H1 (cell line): Measurements from ENCODE around the gene SLAMF6. TPM values are rescaled to one million over a fixed set of nuclear protein-coding genes. Genes with fewer than 3 reads are reported as not detected.

Experiments
- CTCF ChIA-PET: fragments of 300-600 bp; sonication (Branson Sonifier 250); formaldehyde crosslinking; loops from one replicate; lab custom pipeline; 2021; ENCODE audit not compliant: partially characterized antibody; lab: Charles Lee
- POLR2A ChIA-PET: fragments of 300-600 bp; sonication (Branson Sonifier 250); formaldehyde crosslinking; loops from one replicate; lab custom pipeline; 2021; ENCODE audit warnings: inconsistent platforms; ENCODE audit not compliant: partially characterized antibody; lab: Charles Lee
- DNase-seq, 2 experiments: peaks; one replicate each; pipeline versions ENCODE4 v3.0.0 to v3.0.0-alpha.2; 2010 to 2022; ENCODE audit warnings: low spot score in 2 of 2, low read depth in 1 of 2, mixed read lengths in 1 of 2
- FAIRE-seq: peaks from 2 replicates; lab custom pipeline; 2011; peaks lifted over from hg19 to GRCh38; lab: Jason Lieb, UNC
- H2AFZ ChIP-seq: 2 replicates; pipeline ENCODE4 v1.8.1; 2012; ENCODE audit warnings: low read length, inconsistent platforms
- H2AK5ac ChIP-seq: 2 replicates; pipeline ENCODE4 v1.6.1; 2013; ENCODE audit warnings: low read depth, low read length
- H2BK120ac ChIP-seq: replicated peaks from 2 replicates; pipeline ENCODE3; 2013; ENCODE audit warnings: low read depth, low read length, inconsistent platforms
- H2BK12ac ChIP-seq: 2 replicates; pipeline ENCODE4 v1.6.1; 2013; ENCODE audit warnings: low read depth, low read length
- H2BK15ac ChIP-seq: 2 replicates; pipeline ENCODE4 v1.6.1; 2013; ENCODE audit warnings: low read length
- H2BK20ac ChIP-seq: 2 replicates; pipeline ENCODE4 v1.6.1; 2013; ENCODE audit warnings: low read length
- H2BK5ac ChIP-seq: 2 replicates; pipeline ENCODE4 v1.6.1; 2013; ENCODE audit warnings: low read depth, low read length
- H3K14ac ChIP-seq: 2 replicates; pipeline ENCODE4 v1.6.1; 2013; ENCODE audit warnings: inconsistent platforms; ENCODE audit not compliant: insufficient read length
- H3K18ac ChIP-seq: 2 replicates; pipeline ENCODE4 v1.6.1; 2013; ENCODE audit warnings: low read length; ENCODE audit errors: extremely low read depth
- H3K23ac ChIP-seq: 2 replicates; pipeline ENCODE4 v1.6.1; 2013; ENCODE audit warnings: inconsistent platforms; ENCODE audit not compliant: insufficient read length
- H3K23me2 ChIP-seq: 2 replicates; pipeline ENCODE4 v1.6.1; 2013; ENCODE audit warnings: low read depth, low read length
- H3K27ac ChIP-seq: 2 replicates; pipeline ENCODE4 v1.6.1; 2011; ENCODE audit warnings: low read depth, low read length, inconsistent platforms
- H3K27me3 ChIP-seq, 4 experiments: replicated peaks in 1 of 4; 1 replicate in 1 of 4; 2 replicates in 3 of 4; pipeline versions ENCODE4 v1.6.1 to v1.8.1; 2011 to 2013; ENCODE audit warnings: low read length in 3 of 4, mild to moderate bottlenecking in 3 of 4, inconsistent platforms in 2 of 4, mixed read lengths in 2 of 4, moderate library complexity in 1 of 4; ENCODE audit not compliant: control insufficient read depth in 3 of 4, insufficient read depth in 3 of 4; ENCODE audit errors: extremely low read depth in 1 of 4
- H3K36me3 ChIP-seq, 4 experiments: 2 replicates each; pipeline versions ENCODE4 v1.6.1 to v1.8.1; 2011 to 2013; ENCODE audit warnings: mild to moderate bottlenecking in 4 of 4, low read length in 3 of 4, moderate library complexity in 2 of 4, control low read depth in 1 of 4, inconsistent platforms in 1 of 4; ENCODE audit not compliant: insufficient read depth in 4 of 4, control insufficient read depth in 2 of 4
- H3K4ac ChIP-seq: replicated peaks from 2 replicates; pipeline ENCODE3; 2013; ENCODE audit warnings: low read length, low read depth, mixed read lengths, inconsistent platforms; ENCODE audit not compliant: insufficient read length
- H3K4me1 ChIP-seq, 4 experiments: replicated peaks in 1 of 4; 1 replicate in 1 of 4; 2 replicates in 3 of 4; pipeline versions ENCODE4 v1.6.1 to v1.8.1; 2011 to 2013; ENCODE audit warnings: low read length in 3 of 4, inconsistent platforms in 2 of 4, mixed read lengths in 1 of 4; ENCODE audit not compliant: insufficient read depth in 4 of 4, control insufficient read depth in 3 of 4
- H3K4me2 ChIP-seq, 2 experiments: 2 replicates each; pipeline versions ENCODE4 v1.6.1 to v1.8.1; 2011 to 2013; ENCODE audit warnings: low read depth in 2 of 2, low read length in 2 of 2, control low read depth in 1 of 2, inconsistent platforms in 1 of 2, mild to moderate bottlenecking in 1 of 2; ENCODE audit not compliant: insufficient read depth in 1 of 2
- H3K4me3 ChIP-seq, 4 experiments: fragments of 200-600, 300-600 bp in 1 of 4; sonication (generic), shearing (Covaris generic), sonication (Bioruptor Twin) in 1 of 4; 2 replicates each; pipeline versions ENCODE4 v1.5.1 to v1.8.1; 2011 to 2016; ENCODE audit warnings: low read length in 4 of 4, low read depth in 3 of 4, control low read depth in 2 of 4, inconsistent platforms in 2 of 4, mild to moderate bottlenecking in 2 of 4, mixed read lengths in 1 of 4, moderate library complexity in 1 of 4; ENCODE audit not compliant: insufficient read depth in 2 of 4; ENCODE audit errors: extremely low read depth in 1 of 4
- H3K56ac ChIP-seq: replicated peaks from 2 replicates; pipeline ENCODE3; 2013; ENCODE audit warnings: low read depth, mild to moderate bottlenecking, mixed read lengths, low read length, inconsistent platforms; ENCODE audit not compliant: insufficient read length
- H3K79me1 ChIP-seq: 2 replicates; pipeline ENCODE4 v1.6.1; 2013; ENCODE audit warnings: low read depth, low read length, control low read depth
- H3K79me2 ChIP-seq, 2 experiments: 2 replicates each; pipeline versions ENCODE4 v1.6.1 to v1.8.1; 2012 to 2013; ENCODE audit warnings: low read length in 2 of 2, mild to moderate bottlenecking in 2 of 2, inconsistent platforms in 1 of 2; ENCODE audit not compliant: insufficient read depth in 2 of 2, control insufficient read depth in 1 of 2
- H3K9ac ChIP-seq, 4 experiments: replicated peaks in 1 of 4; 1 replicate in 1 of 4; 2 replicates in 3 of 4; pipeline versions ENCODE4 v1.6.1 to v1.8.1; 2011 to 2013; ENCODE audit warnings: low read depth in 3 of 4, low read length in 3 of 4, control low read depth in 2 of 4, mild to moderate bottlenecking in 2 of 4, moderate library complexity in 2 of 4, inconsistent platforms in 1 of 4; ENCODE audit errors: extremely low read depth in 1 of 4
- H3K9me3 ChIP-seq, 2 experiments: 2 replicates each; pipeline versions ENCODE4 v1.6.1 to v1.8.1; 2012 to 2013; ENCODE audit warnings: mild to moderate bottlenecking in 2 of 2, moderate library complexity in 2 of 2, control low read depth in 1 of 2, inconsistent platforms in 1 of 2, low read depth in 1 of 2, low read length in 1 of 2, mixed read lengths in 1 of 2; ENCODE audit not compliant: insufficient read depth in 2 of 2
- H4K20me1 ChIP-seq, 2 experiments: replicated peaks in 1 of 2; 2 replicates each; pipeline versions ENCODE3 to v1.8.1; 2011 to 2013; ENCODE audit warnings: inconsistent platforms in 2 of 2, low read length in 2 of 2, mild to moderate bottlenecking in 1 of 2; ENCODE audit not compliant: insufficient read depth in 2 of 2, control insufficient read depth in 1 of 2
- H4K5ac ChIP-seq: 2 replicates; pipeline ENCODE4 v1.6.1; 2013; ENCODE audit warnings: low read length, low read depth, mixed read lengths, inconsistent platforms; ENCODE audit not compliant: insufficient read length
- H4K8ac ChIP-seq: 2 replicates; pipeline ENCODE4 v1.8.0; 2013; ENCODE audit warnings: mild to moderate bottlenecking, moderate library complexity, low read length, inconsistent platforms; ENCODE audit not compliant: insufficient read depth; ENCODE audit errors: extremely low read depth
- H4K91ac ChIP-seq: replicated peaks from 2 replicates; pipeline ENCODE3; 2013; ENCODE audit warnings: low read length, mixed read lengths, inconsistent platforms; ENCODE audit not compliant: insufficient read length
- ASH2L ChIP-seq: fragments of 200-600, 300-600 bp; sonication (generic); IDR thresholded peaks from one replicate; pipeline ENCODE4 v1.7.1; 2017; ENCODE audit warnings: low read length
- BACH1 ChIP-seq: IDR thresholded peaks from 2 replicates; pipeline ENCODE4 v1.6.1; 2012; ENCODE audit warnings: low read length, improper control_type of control experiment
- CBX5 ChIP-seq: fragments of 300-800, 300-1000 bp; sonication (generic); IDR thresholded peaks from 2 replicates; pipeline ENCODE4 v1.7.1; 2016; ENCODE audit warnings: antibody characterized with exemption, low read length, low read depth
- CHD2 ChIP-seq: IDR thresholded peaks from 2 replicates; pipeline ENCODE4 v1.6.1; 2012; ENCODE audit warnings: low read length, improper control_type of control experiment
- EP300 ChIP-seq, 2 experiments: IDR thresholded peaks; 1 replicate in 1 of 2; 2 replicates in 1 of 2; pipeline ENCODE4 v1.6.1; 2011 to 2012; ENCODE audit warnings: low read depth in 2 of 2, low read length in 2 of 2, mild to moderate bottlenecking in 2 of 2, borderline replicate concordance in 1 of 2, inconsistent platforms in 1 of 2, moderate library complexity in 1 of 2
- GABPA ChIP-seq: IDR thresholded peaks from 2 replicates; pipeline ENCODE4 v1.6.1; 2011; ENCODE audit warnings: mild to moderate bottlenecking, low read length, moderate library complexity, borderline replicate concordance; ENCODE audit not compliant: insufficient read depth
- GTF2F1 ChIP-seq: IDR thresholded peaks from 2 replicates; pipeline ENCODE4 v1.6.1; 2012; ENCODE audit warnings: low read depth, low read length, improper control_type of control experiment, borderline replicate concordance
- JUND ChIP-seq: IDR thresholded peaks from 2 replicates; pipeline ENCODE4 v1.6.1; 2011; ENCODE audit warnings: mild to moderate bottlenecking, improper control_type of control experiment, low read length
- MAX ChIP-seq: IDR thresholded peaks from 2 replicates; pipeline ENCODE4 v1.6.1; 2012; ENCODE audit warnings: inconsistent platforms
- PHF8 ChIP-seq: fragments of 200-600 bp; sonication (generic); conservative IDR thresholded peaks from 2 replicates; pipeline ENCODE4 v1.7.1; 2012; ENCODE audit warnings: low read depth, mild to moderate bottlenecking, inconsistent platforms, low read length, moderate library complexity
- TAF1 ChIP-seq: IDR thresholded peaks from 2 replicates; pipeline ENCODE4 v1.6.1; 2011; ENCODE audit warnings: mild to moderate bottlenecking, low read depth, low read length
- TAF7 ChIP-seq: optimal IDR thresholded peaks from 2 replicates; pipeline ENCODE3; 2011; ENCODE audit warnings: low read depth, mild to moderate bottlenecking, inconsistent platforms, low read length, moderate library complexity, borderline replicate concordance
- TBP ChIP-seq: IDR thresholded peaks from 2 replicates; pipeline ENCODE4 v1.6.1; 2011; ENCODE audit warnings: low read depth, low read length, improper control_type of control experiment
- TEAD4 ChIP-seq: IDR thresholded peaks from 2 replicates; pipeline ENCODE4 v1.6.1; 2012; ENCODE audit warnings: low read depth, low read length, inconsistent platforms, mixed read lengths
- ZNF274 ChIP-seq: IDR thresholded peaks from 2 replicates; pipeline ENCODE4 v1.7.0; 2012; ENCODE audit warnings: low read length, borderline replicate concordance; ENCODE audit errors: extremely low read depth
- WGBS, 2 experiments: shearing (Covaris generic) in 1 of 2; methylation state at CpG; one replicate each; pipeline versions ENCODE4 v1.1.6 to v1.1.7; 2013 to 2015; ENCODE audit warnings: low lambda C conversion rate in 2 of 2, mixed read lengths in 2 of 2, inconsistent platforms in 1 of 2, low coverage in 1 of 2, missing lambda C conversion rate in 1 of 2; ENCODE audit not compliant: insufficient replicate concordance in 2 of 2, insufficient coverage in 1 of 2, insufficient read length in 1 of 2; ENCODE audit errors: extremely low coverage in 1 of 2, missing lambda C conversion rate in 1 of 2; 5-methylcytosine and 5-hydroxymethylcytosine counted together
- polyA plus RNA-seq, 7 experiments: library from polyadenylated mRNA; depleted of rRNA in 3 of 7; stranded (reverse) in 5 of 7; unstranded in 2 of 7; fragments of >200 nt in 5 of 7; fragments of 200-250 nt in 2 of 7; gene quantifications; 1 replicate in 5 of 7; 2 replicates in 1 of 7; 4 replicates in 1 of 7; pipeline versions ENCODE4 v1.2.1 to v1.2.3, GENCODE V29; 2011 to 2013; ENCODE audit warnings: missing spikeins in 2 of 7, mixed read lengths in 2 of 7
- total RNA-seq: library from RNA; stranded (reverse); fragmentation: NEBNext Ultra II Directional; extraction: Animal tissue kit (Norgen Biotek cat#: 25700); gene quantifications from 2 replicates; pipeline ENCODE4 v1.2.1, GENCODE V29; 2021

The SLAMF6 gene
- total and polyA plus RNA-seq, 2 of the 8 experiments (the other 6 are each of a cell fraction or from before 2014, with no cell fraction given): not detected

- Histone ChIP-seq H3K18ac (no peak overlapping the region), H2AK5ac (no peak overlapping the region), H3K23me2 (no peaks in the 10 kb centered on the region), H3K14ac (no peak overlapping the region), H3K79me2 (no peaks in the 10 kb centered on the region), H3K56ac (no peak overlapping the region), H2BK20ac (no peak overlapping the region), H4K5ac (no peak overlapping the region), H4K20me1 (no peaks in the 10 kb centered on the region), H3K4me2 (no peak overlapping the region), H3K27ac (no peak overlapping the region), H2BK12ac (no peak overlapping the region), H4K8ac (no peak overlapping the region), H3K36me3 (no peaks in the 10 kb centered on the region), H3K4me3 (no peak overlapping the region), H2BK120ac (no peak overlapping the region), H2AFZ (no peak overlapping the region), H3K4me1 (no peaks in the 10 kb centered on the region), H3K79me1 (no peaks in the 10 kb centered on the region), H4K91ac (no peak overlapping the region), H2BK15ac (no peak overlapping the region), H3K4ac (no peak overlapping the region), H3K9ac (no peak overlapping the region), H3K23ac (no peak overlapping the region), H2BK5ac (no peak overlapping the region), H3K9me3 (0 out of 4 replicates have a peak, but pooled peaks cover 0 to 2% of the 10 kb centered on the region in 2 experiments), H3K27me3 (peaks cover 0 to 1% (median 0%) of the 10 kb centered on the region in 4 experiments; a peak in 1 of 7 replicates)
- no peak for DNase-seq
- POLR2A ChIA-PET: no interaction called here
- WGBS, 2 experiments: 86% methylated on average over 2 of the region's 2 CpGs; no CpG with 5 or more reads in 1 of the 2 experiments
- FAIRE-seq: no peak
- CTCF ChIA-PET: no interaction called here
- TF ChIP-seq MAX (no peak), GABPA (no peak), TEAD4 (no peak), TAF1 (no peak), EP300 (IDR thresholded peaks at IDR 0.05; ENCODE audit: borderline replicate concordance in 1 of 2, low read depth in 2 of 2, low read length in 2 of 2) (no peak), ZNF274 (no peak), GTF2F1 (no peak), ASH2L (no peak), TBP (no peak), CHD2 (no peak), BACH1 (no peak), JUND (no peak), PHF8 (no peak), CBX5 (no peak), TAF7 (no peak)
Observed at GRCh38 chr1:160504651-160505050, 18.4 kb downstream of the SLAMF6 start.
